SK-N-SH (cell line): ENCODE measurements around the gene RAB4A.

ENCODE experiments used
- CHD2 ChIP-seq: fragments of 150-350 bp; IDR thresholded peaks from 2 replicates; pipeline ENCODE4 v1.6.1; 2018; ENCODE audit warnings: low read length; ENCODE audit not compliant: partially characterized antibody
- EP300 ChIP-seq, 2 experiments: IDR thresholded peaks; 2 replicates each; pipeline versions ENCODE4 v1.4.0 to v1.6.1; 2012; ENCODE audit warnings: borderline replicate concordance in 1 of 2, low read depth in 1 of 2, low read length in 1 of 2

DNA sequence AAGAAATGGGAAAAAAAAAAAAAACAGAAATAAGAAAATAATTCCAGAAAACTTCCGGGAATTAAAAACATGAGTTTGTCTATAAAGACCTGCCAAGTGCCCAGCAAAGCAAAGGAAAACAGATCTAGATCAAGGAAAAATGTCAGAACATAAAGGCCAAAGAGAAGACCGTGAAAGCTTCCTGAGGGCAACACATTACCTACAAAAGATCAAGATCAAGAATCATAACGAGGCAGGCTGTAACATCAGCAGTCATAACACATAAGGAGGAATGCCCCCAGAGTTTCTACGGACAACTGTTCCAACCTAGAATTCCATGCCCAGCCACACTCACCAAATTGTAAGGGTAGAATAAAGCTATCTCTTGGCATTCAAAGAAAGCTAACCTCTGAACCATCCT is 68.2 kb downstream of the RAB4A start:
- no peak for TF ChIP-seq CHD2
- TF ChIP-seq EP300 (IDR thresholded peaks at IDR 0.05; ENCODE audit: borderline replicate concordance in 1 of 2, low read depth in 1 of 2, low read length in 1 of 2): no peak
